Measurements from ENCODE around the gene ASB2. TPM values are rescaled to one million over a fixed set of nuclear protein-coding genes. Genes with fewer than 3 reads are reported as not detected.
A peak's percentile ranks its signal among the peaks of the same experiment; 100 is the strongest.

Gene ASB2
- total RNA-seq, 1 experiment from 2014 or later = not detected

DNA sequence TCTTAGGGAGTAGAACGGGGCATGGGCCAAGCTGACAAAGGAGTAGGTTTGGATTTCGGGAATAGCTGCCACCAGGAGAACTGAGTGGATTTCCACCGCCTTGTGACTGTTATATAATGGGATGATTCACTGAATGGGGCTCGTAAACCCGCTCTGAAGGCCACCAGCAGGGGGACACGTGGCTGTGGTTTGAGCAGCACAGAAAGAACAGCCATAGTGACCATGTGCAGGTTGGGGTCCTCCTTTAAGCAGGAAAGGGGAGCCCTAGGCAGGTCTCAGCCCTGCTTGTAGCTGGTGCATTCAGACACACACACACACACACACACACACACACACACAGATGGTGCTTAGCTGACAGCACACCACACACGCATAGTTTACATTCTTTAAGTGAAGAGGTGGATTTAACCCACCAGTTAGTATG lies 8.6 kb upstream of the ASB2 start:
- Histone ChIP-seq H4K20me1 (ENCODE audit: insufficient read depth) (no peaks in the 10 kb centered on the region), H3K4me1 (ENCODE audit: control insufficient read depth in 1 of 2, insufficient read depth in 2 of 2, low read length in 2 of 2) (peaks cover 15 to 29% of the 10 kb centered on the region in 2 experiments; a peak in 3 of 4 replicates), H3K4me3 (replicated peaks in 1 of 2; ENCODE audit: low read depth in 1 of 2, low read length in 2 of 2) (no peak overlapping the region), H2AFZ (ENCODE audit: low read depth, low read length, poor library complexity, severe bottlenecking) (peak overlapping the region; percentile 91), H3K4me2 (ENCODE audit: low read length) (peak overlapping the region; percentile 63), H3K36me3 (ENCODE audit: control insufficient read depth in 1 of 2, insufficient read depth in 2 of 2, low read length in 2 of 2) (no peaks in the 10 kb centered on the region), H3K9me2 (ENCODE audit: insufficient read depth) (no peaks in the 10 kb centered on the region), H3K27ac (ENCODE audit: low read depth, low read length) (no peak overlapping the region), H3K79me2 (ENCODE audit: insufficient read depth, low read length) (no peaks in the 10 kb centered on the region), H3K27me3 (ENCODE audit: insufficient read depth, low read length) (no peaks in the 10 kb centered on the region), H3K9ac (ENCODE audit: low read length) (0 out of 2 replicates have a peak overlapping the region, but pooled peaks have one; percentile 11), H3K9me3 (ENCODE audit: control insufficient read depth in 1 of 2, insufficient read depth in 1 of 2, low read depth in 1 of 2, low read length in 2 of 2) (no peaks in the 10 kb centered on the region)
- BruUV-seq (replicated peaks) = no TSS peak
- DNase-seq (ENCODE audit: low read depth, low spot score) (peak; percentile 60), ATAC-seq (peak; percentile 87)
- ChIA-PET CTCF (interaction anchor here (0.7 to 3.3 kb wide), 5 partner anchors 12 to 44 kb away, joined by 3 to 16 read pairs (median 4); partner anchors contain the start of gene CCDC197), POLR2A (no interaction called here), RAD21 (ENCODE audit: low non-redundant PET in 1 of 2, low total read pairs in 2 of 2, uncharacterized antibody in 2 of 2, unreplicated experiment in 2 of 2) (interaction anchor here in 1 of 2 experiments (0.6 kb wide), 1 partner anchor 144 kb away, joined by 3 read pairs; no protein-coding TSS in a partner anchor)
- TF ChIP-seq, protein P1, sequence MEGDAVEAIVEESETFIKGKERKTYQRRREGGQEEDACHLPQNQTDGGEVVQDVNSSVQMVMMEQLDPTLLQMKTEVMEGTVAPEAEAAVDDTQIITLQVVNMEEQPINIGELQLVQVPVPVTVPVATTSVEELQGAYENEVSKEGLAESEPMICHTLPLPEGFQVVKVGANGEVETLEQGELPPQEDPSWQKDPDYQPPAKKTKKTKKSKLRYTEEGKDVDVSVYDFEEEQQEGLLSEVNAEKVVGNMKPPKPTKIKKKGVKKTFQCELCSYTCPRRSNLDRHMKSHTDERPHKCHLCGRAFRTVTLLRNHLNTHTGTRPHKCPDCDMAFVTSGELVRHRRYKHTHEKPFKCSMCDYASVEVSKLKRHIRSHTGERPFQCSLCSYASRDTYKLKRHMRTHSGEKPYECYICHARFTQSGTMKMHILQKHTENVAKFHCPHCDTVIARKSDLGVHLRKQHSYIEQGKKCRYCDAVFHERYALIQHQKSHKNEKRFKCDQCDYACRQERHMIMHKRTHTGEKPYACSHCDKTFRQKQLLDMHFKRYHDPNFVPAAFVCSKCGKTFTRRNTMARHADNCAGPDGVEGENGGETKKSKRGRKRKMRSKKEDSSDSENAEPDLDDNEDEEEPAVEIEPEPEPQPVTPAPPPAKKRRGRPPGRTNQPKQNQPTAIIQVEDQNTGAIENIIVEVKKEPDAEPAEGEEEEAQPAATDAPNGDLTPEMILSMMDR (IDR thresholded peaks at IDR 0.05 in 2 of 3, conservative IDR thresholded peaks at IDR 0.05 in 1 of 3; ENCODE audit: borderline replicate concordance in 1 of 3, insufficient read depth in 1 of 3, low read depth in 2 of 3, low read length in 2 of 3) = peak; percentile 27 to 72 (median 64); a peak in 5 of 6 replicates
- TF ChIP-seq, protein P2, sequence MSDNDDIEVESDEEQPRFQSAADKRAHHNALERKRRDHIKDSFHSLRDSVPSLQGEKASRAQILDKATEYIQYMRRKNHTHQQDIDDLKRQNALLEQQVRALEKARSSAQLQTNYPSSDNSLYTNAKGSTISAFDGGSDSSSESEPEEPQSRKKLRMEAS (IDR thresholded peaks at IDR 0.05) = peak; percentile 88
- peak; percentile 56 for TF ChIP-seq FOSL1 (IDR thresholded peaks at IDR 0.05; ENCODE audit: low read depth)
- TF ChIP-seq, protein P3, sequence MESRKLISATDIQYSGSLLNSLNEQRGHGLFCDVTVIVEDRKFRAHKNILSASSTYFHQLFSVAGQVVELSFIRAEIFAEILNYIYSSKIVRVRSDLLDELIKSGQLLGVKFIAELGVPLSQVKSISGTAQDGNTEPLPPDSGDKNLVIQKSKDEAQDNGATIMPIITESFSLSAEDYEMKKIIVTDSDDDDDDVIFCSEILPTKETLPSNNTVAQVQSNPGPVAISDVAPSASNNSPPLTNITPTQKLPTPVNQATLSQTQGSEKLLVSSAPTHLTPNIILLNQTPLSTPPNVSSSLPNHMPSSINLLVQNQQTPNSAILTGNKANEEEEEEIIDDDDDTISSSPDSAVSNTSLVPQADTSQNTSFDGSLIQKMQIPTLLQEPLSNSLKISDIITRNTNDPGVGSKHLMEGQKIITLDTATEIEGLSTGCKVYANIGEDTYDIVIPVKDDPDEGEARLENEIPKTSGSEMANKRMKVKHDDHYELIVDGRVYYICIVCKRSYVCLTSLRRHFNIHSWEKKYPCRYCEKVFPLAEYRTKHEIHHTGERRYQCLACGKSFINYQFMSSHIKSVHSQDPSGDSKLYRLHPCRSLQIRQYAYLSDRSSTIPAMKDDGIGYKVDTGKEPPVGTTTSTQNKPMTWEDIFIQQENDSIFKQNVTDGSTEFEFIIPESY (IDR thresholded peaks at IDR 0.05; ENCODE audit: extremely low read depth, insufficient replicate concordance, low read length) = no peak
- TF ChIP-seq RAD21 (IDR thresholded peaks at IDR 0.05; ENCODE audit: low read depth) = peak; percentile 39; the same call in 1 of the 2 replicates
- peak; percentile 42; the same call in 1 of the 2 replicates for TF ChIP-seq JUND (IDR thresholded peaks at IDR 0.05)
- intact Hi-C loops (cut with micrococcal nuclease) = no loop called here

Data from HCT116 (cell line).